SK-N-SH (cell line): ENCODE measurements around the gene ALDH1L1. TPM values are rescaled to one million over a fixed set of nuclear protein-coding genes. Genes with fewer than 3 reads are reported as not detected.

Source experiments
- CTCF ChIA-PET: fragments of 300-600, 350-600 bp; formaldehyde crosslinking; extraction: SDS; loops from one replicate; lab custom pipeline; 2021; lab: Yijun Ruan, JAX
- POLR2A ChIA-PET: fragments of 350-600 bp; sonication (Branson Sonifier 250); formaldehyde crosslinking; extraction: SDS; loops from one replicate; lab custom pipeline; 2020; ENCODE audit warnings: antibody characterized with exemption, inconsistent platforms; lab: Yijun Ruan, JAX
- DNase-seq: peaks from one replicate; pipeline ENCODE4 v3.0.0; 2012
- H2AFZ ChIP-seq: fragments of 200-600 bp; sonication (generic); 2 replicates; pipeline ENCODE4 v1.8.1; 2016; ENCODE audit warnings: antibody characterized with exemption, mild to moderate bottlenecking, low read depth
- H3F3A ChIP-seq: fragments of 200-600 bp; sonication (generic); replicated peaks from 2 replicates; pipeline ENCODE3; 2016; ENCODE audit warnings: antibody characterized with exemption, mild to moderate bottlenecking; ENCODE audit not compliant: insufficient read depth
- H3K27ac ChIP-seq, 2 experiments: fragments of 200-500 bp in 1 of 2; fragments of 200-600 bp in 1 of 2; sonication (Bioruptor generic) in 1 of 2; sonication (generic), shearing (Covaris generic) in 1 of 2; 2 replicates each; pipeline versions ENCODE4 v1.5.1 to v1.6.1; 2014 to 2016; ENCODE audit warnings: low read depth in 2 of 2, inconsistent platforms in 1 of 2, low read length in 1 of 2, mild to moderate bottlenecking in 1 of 2, mixed read lengths in 1 of 2
- H3K27me3 ChIP-seq: fragments of 200-600 bp; sonication (generic), shearing (Covaris generic); 2 replicates; pipeline ENCODE4 v1.6.1; 2016; ENCODE audit warnings: mixed run types; ENCODE audit not compliant: insufficient read depth
- H3K36me3 ChIP-seq, 2 experiments: fragments of 200-500 bp in 1 of 2; fragments of 200-600 bp in 1 of 2; sonication (Bioruptor generic) in 1 of 2; sonication (generic) in 1 of 2; replicated peaks in 1 of 2; 2 replicates each; pipeline versions ENCODE3 to v1.5.1; 2014 to 2016; ENCODE audit warnings: low read length in 1 of 2, mild to moderate bottlenecking in 1 of 2; ENCODE audit not compliant: insufficient read depth in 2 of 2, control insufficient read depth in 1 of 2
- H3K4me1 ChIP-seq, 2 experiments: fragments of 200-500 bp in 1 of 2; fragments of 200-600 bp in 1 of 2; sonication (Bioruptor generic) in 1 of 2; sonication (generic), shearing (Covaris generic) in 1 of 2; 2 replicates each; pipeline versions ENCODE4 v1.5.1 to v1.6.1; 2014 to 2016; ENCODE audit warnings: low read depth in 1 of 2, low read length in 1 of 2, mixed run types in 1 of 2; ENCODE audit not compliant: insufficient read depth in 2 of 2, control insufficient read depth in 1 of 2
- H3K4me2 ChIP-seq: fragments of 200-600 bp; sonication (generic), shearing (Covaris generic); 2 replicates; pipeline ENCODE4 v1.6.1; 2017; ENCODE audit warnings: mixed run types
- H3K4me3 ChIP-seq, 2 experiments: fragments of 200-500 bp in 1 of 2; fragments of 200-600 bp in 1 of 2; sonication (Bioruptor generic) in 1 of 2; sonication (generic), shearing (Covaris generic) in 1 of 2; 2 replicates each; pipeline versions ENCODE4 v1.5.1 to v1.8.1; 2014 to 2016; ENCODE audit warnings: low read depth in 2 of 2, inconsistent platforms in 1 of 2, low read length in 1 of 2, mild to moderate bottlenecking in 1 of 2, mixed read lengths in 1 of 2, moderate library complexity in 1 of 2
- H3K79me2 ChIP-seq: fragments of 200-600 bp; sonication (generic); 2 replicates; pipeline ENCODE4 v1.8.1; 2017; ENCODE audit warnings: mild to moderate bottlenecking; ENCODE audit not compliant: insufficient read depth
- H3K9ac ChIP-seq: fragments of 200-600 bp; sonication (generic); 2 replicates; pipeline ENCODE4 v1.6.1; 2017; ENCODE audit warnings: mixed run types
- H3K9me2 ChIP-seq: fragments of 200-600 bp; sonication (generic); 2 replicates; pipeline ENCODE4 v1.6.1; 2017; ENCODE audit warnings: mixed run types
- H3K9me3 ChIP-seq: fragments of 200-600 bp; sonication (generic); 2 replicates; pipeline ENCODE4 v1.6.1; 2017; ENCODE audit warnings: mixed run types, mild to moderate bottlenecking, moderate library complexity
- H4K20me1 ChIP-seq: fragments of 200-600 bp; sonication (generic); 2 replicates; pipeline ENCODE4 v1.6.1; 2017; ENCODE audit warnings: mild to moderate bottlenecking, mixed run types; ENCODE audit not compliant: insufficient read depth
- CHD2 ChIP-seq: fragments of 150-350 bp; IDR thresholded peaks from 2 replicates; pipeline ENCODE4 v1.6.1; 2018; ENCODE audit warnings: low read length; ENCODE audit not compliant: partially characterized antibody
- FOXM1 ChIP-seq: IDR thresholded peaks from 2 replicates; pipeline ENCODE4 v1.4.0; 2012; ENCODE audit warnings: low read depth, mild to moderate bottlenecking
- GATA2 ChIP-seq: sonication (generic); formaldehyde crosslinking; IDR thresholded peaks from 2 replicates; pipeline ENCODE4 v1.5.0; 2020; ENCODE audit warnings: mild to moderate bottlenecking, missing genetic modification reagents
- JUND ChIP-seq: IDR thresholded peaks from 2 replicates; pipeline ENCODE4 v1.4.0; 2012
- MXI1 ChIP-seq: IDR thresholded peaks from 2 replicates; pipeline ENCODE4 v1.6.1; 2012; ENCODE audit warnings: mild to moderate bottlenecking, low read depth, low read length, improper control_type of control experiment
- POLR2AphosphoS5 ChIP-seq: IDR thresholded peaks from 2 replicates; pipeline ENCODE4 v1.6.1; 2012; ENCODE audit warnings: low read depth, low read length
- RXRA ChIP-seq: IDR thresholded peaks from 2 replicates; pipeline ENCODE4 v1.4.0; 2012; ENCODE audit warnings: low read depth, mild to moderate bottlenecking, borderline replicate concordance
- SIN3A ChIP-seq: IDR thresholded peaks from 2 replicates; pipeline ENCODE4 v1.6.1; 2012; ENCODE audit warnings: low read depth, mild to moderate bottlenecking, low read length, moderate library complexity, borderline replicate concordance
- SMC3 ChIP-seq: IDR thresholded peaks from 2 replicates; pipeline ENCODE4 v1.6.1; 2012; ENCODE audit warnings: low read depth, low read length, improper control_type of control experiment
- TAF1 ChIP-seq: IDR thresholded peaks from 2 replicates; pipeline ENCODE4 v1.6.1; 2012; ENCODE audit warnings: low read depth, mild to moderate bottlenecking, low read length, moderate library complexity, borderline replicate concordance
- TCF12 ChIP-seq: IDR thresholded peaks from 2 replicates; pipeline ENCODE4 v1.4.0; 2012
- TEAD4 ChIP-seq: IDR thresholded peaks from 2 replicates; pipeline ENCODE4 v1.4.0; 2012; ENCODE audit warnings: mild to moderate bottlenecking, borderline replicate concordance; ENCODE audit not compliant: insufficient read depth
- YY1 ChIP-seq: IDR thresholded peaks from 2 replicates; pipeline ENCODE4 v1.4.0; 2012; ENCODE audit warnings: low read depth, mild to moderate bottlenecking
- WGBS: methylation state at CpG from one replicate; pipeline ENCODE4 v1.1.6; 2017; ENCODE audit warnings: low lambda C conversion rate; 5-methylcytosine and 5-hydroxymethylcytosine counted together
- polyA plus RNA-seq, 3 experiments: library from polyadenylated mRNA; depleted of rRNA; stranded (reverse); fragments of >200 nt; gene quantifications; 2 replicates each; pipeline ENCODE4 v1.2.3, GENCODE V29; 2012
- TF ChIP-seq, protein P1 (sequence below): fragments of 200-600 bp; sonication (generic); IDR thresholded peaks from 2 replicates; pipeline ENCODE4 v1.6.1; 2017; ENCODE audit warnings: antibody characterized with exemption, mild to moderate bottlenecking, moderate library complexity
- TF ChIP-seq, protein P2 (sequence below): IDR thresholded peaks from 2 replicates; pipeline ENCODE4 v1.6.1; 2012; ENCODE audit warnings: mild to moderate bottlenecking, low read depth, low read length, moderate library complexity
- TF ChIP-seq, protein P3 (sequence below): IDR thresholded peaks from 2 replicates; pipeline ENCODE4 v1.4.0; 2012; ENCODE audit warnings: low read depth

The ALDH1L1 gene
- polyA plus RNA-seq, 1 of the 3 experiments (the other 2 are of a cell fraction), result not detected

DNA sequence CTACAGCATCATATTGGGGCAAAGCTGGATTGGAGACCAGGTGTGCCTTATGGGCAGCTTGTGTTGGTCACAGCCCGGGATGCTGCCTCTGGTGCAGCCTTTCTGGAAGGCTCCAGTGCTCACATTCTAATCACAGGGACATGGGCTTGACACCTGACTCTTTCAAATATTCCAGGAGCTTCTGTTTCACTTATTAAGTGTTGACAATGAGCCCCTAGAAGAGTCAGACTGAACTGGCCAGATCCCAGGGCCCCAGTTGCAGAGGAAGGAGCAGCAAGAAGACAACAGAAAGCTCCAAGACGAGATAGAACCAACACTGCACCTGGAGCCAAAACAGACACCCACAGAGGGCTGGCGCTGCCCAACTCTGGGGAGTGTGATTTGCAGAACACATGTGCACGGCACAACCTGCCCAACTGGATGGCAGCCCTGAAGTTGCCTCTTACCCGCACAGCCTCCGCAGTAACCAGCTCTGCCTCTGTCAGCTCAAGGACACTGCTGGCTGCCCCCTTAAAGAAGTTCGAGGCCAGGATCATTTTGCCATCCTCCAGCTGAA is 30.3 kb downstream of the ALDH1L1 start:
- CTCF ChIA-PET, result interaction anchor here (1.2 to 8.2 kb wide), 3 partner anchors 17 to 63 kb away, joined by 4 to 72 read pairs (median 12); no protein-coding TSS in a partner anchor

More for the DNA sequence above, 30.3 kb downstream of the ALDH1L1 start:
- POLR2A ChIA-PET, result no interaction called here
- no peak for DNase-seq
- H3K4me1 ChIP-seq, result no peaks in the 10 kb centered on the region
- no peak overlapping the region for H2AFZ ChIP-seq
- H4K20me1 ChIP-seq, result no peaks in the 10 kb centered on the region
- no peaks in the 10 kb centered on the region for H3K9me3 ChIP-seq
- WGBS, result 37% methylated on average over 6 of the region's 7 CpGs
- no peak overlapping the region for H3K9ac ChIP-seq
- no peaks in the 10 kb centered on the region for H3F3A ChIP-seq
- no peak overlapping the region for H3K27ac ChIP-seq
- no peaks in the 10 kb centered on the region for H3K36me3 ChIP-seq
- no peaks in the 10 kb centered on the region for H3K9me2 ChIP-seq
- TF ChIP-seq SMC3 (no peak), YY1 (no peak), JUND (no peak), CHD2 (no peak), TEAD4 (no peak), MXI1 (no peak), POLR2AphosphoS5 (no peak), TAF1 (no peak), RXRA (no peak), FOXM1 (no peak), SIN3A (no peak), GATA2 (CRISPR knock-in tag) (no peak), TCF12 (no peak)
- TF ChIP-seq, protein P1, sequence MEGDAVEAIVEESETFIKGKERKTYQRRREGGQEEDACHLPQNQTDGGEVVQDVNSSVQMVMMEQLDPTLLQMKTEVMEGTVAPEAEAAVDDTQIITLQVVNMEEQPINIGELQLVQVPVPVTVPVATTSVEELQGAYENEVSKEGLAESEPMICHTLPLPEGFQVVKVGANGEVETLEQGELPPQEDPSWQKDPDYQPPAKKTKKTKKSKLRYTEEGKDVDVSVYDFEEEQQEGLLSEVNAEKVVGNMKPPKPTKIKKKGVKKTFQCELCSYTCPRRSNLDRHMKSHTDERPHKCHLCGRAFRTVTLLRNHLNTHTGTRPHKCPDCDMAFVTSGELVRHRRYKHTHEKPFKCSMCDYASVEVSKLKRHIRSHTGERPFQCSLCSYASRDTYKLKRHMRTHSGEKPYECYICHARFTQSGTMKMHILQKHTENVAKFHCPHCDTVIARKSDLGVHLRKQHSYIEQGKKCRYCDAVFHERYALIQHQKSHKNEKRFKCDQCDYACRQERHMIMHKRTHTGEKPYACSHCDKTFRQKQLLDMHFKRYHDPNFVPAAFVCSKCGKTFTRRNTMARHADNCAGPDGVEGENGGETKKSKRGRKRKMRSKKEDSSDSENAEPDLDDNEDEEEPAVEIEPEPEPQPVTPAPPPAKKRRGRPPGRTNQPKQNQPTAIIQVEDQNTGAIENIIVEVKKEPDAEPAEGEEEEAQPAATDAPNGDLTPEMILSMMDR, result no peak
- TF ChIP-seq, protein P2, sequence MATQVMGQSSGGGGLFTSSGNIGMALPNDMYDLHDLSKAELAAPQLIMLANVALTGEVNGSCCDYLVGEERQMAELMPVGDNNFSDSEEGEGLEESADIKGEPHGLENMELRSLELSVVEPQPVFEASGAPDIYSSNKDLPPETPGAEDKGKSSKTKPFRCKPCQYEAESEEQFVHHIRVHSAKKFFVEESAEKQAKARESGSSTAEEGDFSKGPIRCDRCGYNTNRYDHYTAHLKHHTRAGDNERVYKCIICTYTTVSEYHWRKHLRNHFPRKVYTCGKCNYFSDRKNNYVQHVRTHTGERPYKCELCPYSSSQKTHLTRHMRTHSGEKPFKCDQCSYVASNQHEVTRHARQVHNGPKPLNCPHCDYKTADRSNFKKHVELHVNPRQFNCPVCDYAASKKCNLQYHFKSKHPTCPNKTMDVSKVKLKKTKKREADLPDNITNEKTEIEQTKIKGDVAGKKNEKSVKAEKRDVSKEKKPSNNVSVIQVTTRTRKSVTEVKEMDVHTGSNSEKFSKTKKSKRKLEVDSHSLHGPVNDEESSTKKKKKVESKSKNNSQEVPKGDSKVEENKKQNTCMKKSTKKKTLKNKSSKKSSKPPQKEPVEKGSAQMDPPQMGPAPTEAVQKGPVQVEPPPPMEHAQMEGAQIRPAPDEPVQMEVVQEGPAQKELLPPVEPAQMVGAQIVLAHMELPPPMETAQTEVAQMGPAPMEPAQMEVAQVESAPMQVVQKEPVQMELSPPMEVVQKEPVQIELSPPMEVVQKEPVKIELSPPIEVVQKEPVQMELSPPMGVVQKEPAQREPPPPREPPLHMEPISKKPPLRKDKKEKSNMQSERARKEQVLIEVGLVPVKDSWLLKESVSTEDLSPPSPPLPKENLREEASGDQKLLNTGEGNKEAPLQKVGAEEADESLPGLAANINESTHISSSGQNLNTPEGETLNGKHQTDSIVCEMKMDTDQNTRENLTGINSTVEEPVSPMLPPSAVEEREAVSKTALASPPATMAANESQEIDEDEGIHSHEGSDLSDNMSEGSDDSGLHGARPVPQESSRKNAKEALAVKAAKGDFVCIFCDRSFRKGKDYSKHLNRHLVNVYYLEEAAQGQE, result no peak
- TF ChIP-seq, protein P3, sequence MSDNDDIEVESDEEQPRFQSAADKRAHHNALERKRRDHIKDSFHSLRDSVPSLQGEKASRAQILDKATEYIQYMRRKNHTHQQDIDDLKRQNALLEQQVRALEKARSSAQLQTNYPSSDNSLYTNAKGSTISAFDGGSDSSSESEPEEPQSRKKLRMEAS, result no peak
- TF ChIP-seq, all 33 proteins: peak for 0
- Histone ChIP-seq H3K79me2 (no peaks in the 10 kb centered on the region), H3K27me3 (peaks cover 9% of the 10 kb centered on the region; the same call in 1 of the 2 replicates), H3K4me3 (no peak overlapping the region), H3K4me2 (no peak overlapping the region)
